Measurements from ENCODE around the gene CD99L2. TPM values are rescaled to one million over a fixed set of nuclear protein-coding genes. Genes with fewer than 3 reads are reported as not detected.
"Not testable (repeated sequence)": the region's sequence is repeated elsewhere in the genome, so short reads cannot be mapped to it uniquely, and the experiment has no call there.

CD99L2 gene
- total RNA-seq, 4 donors from 2014 or later, result 11.9 to 32.2 (median 23.9) TPM

DNA sequence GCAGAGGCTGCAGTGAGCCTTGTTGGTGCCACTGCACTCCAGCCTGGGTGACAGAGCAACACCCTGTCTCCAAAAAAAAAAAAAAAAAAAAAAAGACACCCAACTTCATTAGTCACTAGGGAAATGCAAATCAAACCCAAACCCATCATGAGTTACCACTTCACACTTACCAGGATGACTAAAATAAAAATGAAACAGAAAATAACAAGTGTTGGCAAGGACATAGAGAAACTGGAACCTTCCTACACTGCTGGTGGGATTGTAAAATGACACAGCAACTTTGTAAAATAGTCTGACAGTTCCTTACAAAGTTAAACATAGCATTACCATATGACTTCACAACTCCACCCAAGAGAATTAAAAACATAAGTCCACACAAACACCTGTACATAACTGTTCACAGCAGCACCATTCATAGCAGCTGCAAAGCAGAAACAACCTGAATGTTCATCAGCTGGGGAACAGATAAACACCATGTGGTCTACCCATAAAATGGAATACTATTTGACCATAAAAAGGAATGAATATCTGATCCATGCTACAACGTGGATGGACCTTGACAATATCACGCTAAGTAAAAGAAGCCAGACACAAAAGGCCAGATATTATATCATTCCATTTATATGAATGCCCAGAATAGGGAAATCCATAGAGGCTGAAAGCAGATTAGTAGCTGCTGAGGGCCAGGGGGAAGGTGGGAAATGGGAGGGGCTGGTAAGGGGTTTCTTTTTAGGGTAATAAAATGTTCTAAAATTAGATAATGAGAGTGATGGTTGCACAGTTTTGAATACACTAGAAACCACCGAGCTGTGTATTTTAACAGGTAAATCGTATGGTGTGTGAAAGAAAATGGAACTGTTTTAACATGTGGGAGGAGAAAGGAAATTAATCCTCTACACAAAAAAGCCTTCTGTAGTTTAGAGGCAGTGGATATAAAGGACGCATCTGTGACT is 18.3 kb downstream of the CD99L2 start:
- Histone ChIP-seq H3K27me3 (no peaks in the 10 kb centered on the region), H3K9me3 (no peaks in the 10 kb centered on the region), H3K4me3 (no peak overlapping the region), H3K4me1 (no peaks in the 10 kb centered on the region), H3K36me3 (no peaks in the 10 kb centered on the region), H3K27ac (no peak overlapping the region)
- DNase-seq, result no peak
- no peak for TF ChIP-seq POLR2A (IDR thresholded peaks at IDR 0.05)
- TF ChIP-seq, protein P1, sequence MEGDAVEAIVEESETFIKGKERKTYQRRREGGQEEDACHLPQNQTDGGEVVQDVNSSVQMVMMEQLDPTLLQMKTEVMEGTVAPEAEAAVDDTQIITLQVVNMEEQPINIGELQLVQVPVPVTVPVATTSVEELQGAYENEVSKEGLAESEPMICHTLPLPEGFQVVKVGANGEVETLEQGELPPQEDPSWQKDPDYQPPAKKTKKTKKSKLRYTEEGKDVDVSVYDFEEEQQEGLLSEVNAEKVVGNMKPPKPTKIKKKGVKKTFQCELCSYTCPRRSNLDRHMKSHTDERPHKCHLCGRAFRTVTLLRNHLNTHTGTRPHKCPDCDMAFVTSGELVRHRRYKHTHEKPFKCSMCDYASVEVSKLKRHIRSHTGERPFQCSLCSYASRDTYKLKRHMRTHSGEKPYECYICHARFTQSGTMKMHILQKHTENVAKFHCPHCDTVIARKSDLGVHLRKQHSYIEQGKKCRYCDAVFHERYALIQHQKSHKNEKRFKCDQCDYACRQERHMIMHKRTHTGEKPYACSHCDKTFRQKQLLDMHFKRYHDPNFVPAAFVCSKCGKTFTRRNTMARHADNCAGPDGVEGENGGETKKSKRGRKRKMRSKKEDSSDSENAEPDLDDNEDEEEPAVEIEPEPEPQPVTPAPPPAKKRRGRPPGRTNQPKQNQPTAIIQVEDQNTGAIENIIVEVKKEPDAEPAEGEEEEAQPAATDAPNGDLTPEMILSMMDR (IDR thresholded peaks at IDR 0.05), result no peak

DNA sequence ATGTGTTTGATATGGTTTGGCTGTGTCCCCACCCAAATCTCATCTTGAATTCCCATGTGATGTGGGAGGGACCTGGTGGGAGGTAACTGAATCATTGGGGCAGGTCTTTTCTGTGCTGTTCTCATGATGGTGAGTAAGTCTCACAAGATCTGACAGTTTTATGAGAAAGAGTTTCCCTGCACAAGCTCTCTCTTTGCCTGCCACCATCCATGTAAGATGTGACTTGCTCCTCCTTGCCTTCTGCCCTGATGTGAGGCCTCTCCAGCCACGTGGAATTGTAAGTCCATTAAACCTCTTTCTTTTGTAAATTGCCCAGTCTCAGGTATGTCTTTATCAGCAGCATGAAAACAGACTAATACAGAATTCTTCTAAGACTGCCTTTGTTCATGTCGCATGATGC is 22.8 kb downstream of the CD99L2 start:
- H3K27ac ChIP-seq, H3K9me3 ChIP-seq, DNase-seq, H3K4me3 ChIP-seq, H3K27me3 ChIP-seq, H3K4me1 ChIP-seq, H3K36me3 ChIP-seq: not testable (repeated sequence)

DNA sequence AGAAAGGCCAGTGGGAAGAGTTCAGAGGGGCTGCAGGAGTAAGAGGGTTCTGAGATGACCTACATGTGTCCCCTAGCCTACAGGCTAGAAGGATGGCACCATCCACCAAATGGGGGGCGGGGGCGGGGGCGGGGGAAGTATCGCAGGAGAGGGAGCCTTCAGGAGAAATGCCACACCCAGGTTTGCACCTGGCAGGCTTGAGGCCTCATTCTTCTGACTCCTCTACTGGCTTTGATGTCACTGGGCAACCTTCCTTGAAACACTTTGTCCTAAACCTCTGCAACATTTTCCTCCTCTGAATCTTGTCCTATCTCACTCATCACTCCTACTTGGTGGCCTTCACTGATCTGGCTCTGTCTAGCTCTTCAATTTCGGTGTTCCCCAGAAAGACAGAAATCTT is 24.0 kb downstream of the CD99L2 start:
- no peak for DNase-seq
- Histone ChIP-seq H3K4me1 (no peaks in the 10 kb centered on the region), H3K4me3 (no peak overlapping the region), H3K27ac (no peak overlapping the region), H3K27me3 (no peaks in the 10 kb centered on the region), H3K9me3 (no peaks in the 10 kb centered on the region), H3K36me3 (no peaks in the 10 kb centered on the region)
- TF ChIP-seq, protein P1 (IDR thresholded peaks at IDR 0.05), result no peak

DNA sequence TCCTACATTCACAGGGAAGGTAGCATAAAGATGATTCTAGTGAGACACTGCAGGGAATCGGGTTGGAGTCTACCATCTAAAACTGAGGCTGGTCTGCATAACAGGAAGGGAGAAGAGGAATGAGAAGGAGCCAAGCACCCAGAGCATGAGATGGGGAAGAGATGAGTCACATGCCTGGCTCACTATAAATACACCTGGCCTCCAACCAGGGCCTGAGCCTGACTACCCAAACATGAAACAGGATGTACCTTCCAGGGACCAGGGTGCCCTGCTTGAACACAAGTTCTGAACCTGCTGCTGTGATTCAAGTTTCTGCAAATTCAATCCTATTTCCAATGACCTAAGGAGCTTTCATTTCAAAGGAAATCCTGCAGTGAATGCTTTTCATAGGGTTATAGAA is 24.9 kb downstream of the CD99L2 start:
- no peaks in the 10 kb centered on the region for H3K36me3 ChIP-seq
- no peaks in the 10 kb centered on the region for H3K4me1 ChIP-seq
- H3K27ac ChIP-seq, result no peak overlapping the region
- H3K4me3 ChIP-seq, result no peak overlapping the region
- TF ChIP-seq, protein P1 (IDR thresholded peaks at IDR 0.05), result no peak
- TF ChIP-seq POLR2A (IDR thresholded peaks at IDR 0.05), result no peak
- H3K9me3 ChIP-seq, result no peaks in the 10 kb centered on the region
- H3K27me3 ChIP-seq, result no peaks in the 10 kb centered on the region
- DNase-seq, result no peak

DNA sequence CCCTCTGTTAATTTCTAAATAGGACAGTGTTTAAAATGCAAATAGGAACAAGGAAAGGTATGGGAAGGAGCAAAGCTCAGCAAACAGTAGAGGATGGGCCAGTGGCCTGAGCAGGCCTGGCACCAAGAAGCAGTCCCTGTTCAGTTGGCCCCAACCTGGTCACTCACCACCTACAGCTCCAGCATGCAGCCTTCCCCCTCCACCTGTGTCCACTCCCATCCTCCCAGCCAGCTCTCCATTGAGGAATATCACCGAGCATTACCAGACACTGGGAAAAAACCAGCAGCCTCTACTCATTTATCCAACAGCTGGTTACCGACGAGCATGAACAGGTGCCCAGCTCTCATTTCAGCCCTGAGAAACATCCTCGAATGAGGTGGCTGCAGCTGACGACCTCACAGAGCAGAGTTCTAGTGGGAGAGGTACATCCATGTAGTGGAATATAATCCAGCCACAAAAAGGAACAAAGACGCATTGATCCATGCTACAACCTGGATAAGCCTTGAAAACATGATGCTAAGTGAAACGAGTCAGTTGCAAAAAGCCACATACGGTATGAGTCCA is 25.6 kb downstream of the CD99L2 start:
- Histone ChIP-seq H3K4me1 (no peaks in the 10 kb centered on the region), H3K9me3 (no peaks in the 10 kb centered on the region), H3K36me3 (no peaks in the 10 kb centered on the region), H3K4me3 (no peak overlapping the region), H3K27me3 (no peaks in the 10 kb centered on the region), H3K27ac (no peak overlapping the region)
- DNase-seq, result no peak
- TF ChIP-seq, protein P1 (IDR thresholded peaks at IDR 0.05), result no peak
- TF ChIP-seq POLR2A (IDR thresholded peaks at IDR 0.05), result no peak

DNA sequence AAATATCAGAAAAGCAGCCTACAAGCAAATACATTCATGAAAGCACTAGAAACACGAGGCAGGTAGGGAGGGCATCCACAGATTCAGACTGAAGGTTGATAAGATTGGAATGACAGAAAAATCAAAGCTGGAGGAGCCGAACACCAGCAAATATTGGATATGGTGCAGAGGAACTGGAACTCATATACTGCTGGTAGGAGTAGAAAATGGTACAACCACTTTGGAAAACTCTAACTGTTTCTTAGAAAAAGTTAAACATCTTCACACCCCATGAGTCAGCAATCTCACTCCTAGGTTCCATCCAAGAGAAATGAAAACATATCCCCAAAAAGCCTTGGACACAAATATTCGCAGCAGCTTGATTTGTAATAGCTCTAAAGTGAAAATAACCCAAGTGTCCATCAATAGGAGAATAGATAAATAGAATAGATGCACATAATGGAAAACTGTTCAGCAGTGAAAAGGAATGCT is 27.1 kb downstream of the CD99L2 start:
- DNase-seq, result no peak
- no peak for TF ChIP-seq POLR2A (IDR thresholded peaks at IDR 0.05)
- TF ChIP-seq, protein P1 (IDR thresholded peaks at IDR 0.05), result no peak
- Histone ChIP-seq H3K9me3 (no peaks in the 10 kb centered on the region), H3K36me3 (no peaks in the 10 kb centered on the region), H3K27ac (no peak overlapping the region), H3K4me3 (no peak overlapping the region), H3K4me1 (no peaks in the 10 kb centered on the region), H3K27me3 (no peaks in the 10 kb centered on the region)
